ENCODE results near the gene C14orf93. TPM values are rescaled to one million over a fixed set of nuclear protein-coding genes. Genes with fewer than 3 reads are reported as not detected.

C14orf93 gene
- 10 to 100 TPM; 18.5 to 24.4 (median 19.0) TPM for polyA plus RNA-seq (ENCODE audit: insufficient read length in 3 of 3)
- long read RNA-seq, donor 1 = 0 reads
- long read RNA-seq, donor 2 = 0 reads
- long read RNA-seq, donor 3, partial matches to known transcripts = 0 of 5 reads
- long read RNA-seq, donor 3, other reads (novel, unspliced or antisense) = 0 of 5 reads
- long read RNA-seq, donor 4, transcript C14orf93-201 (7 exons, 3,354 nt) = major isoform, 6 of 6 reads
- long read RNA-seq, donor 4, partial matches to known transcripts = 0 of 6 reads
- long read RNA-seq, donor 4, other reads (novel, unspliced or antisense) = 0 of 6 reads
- long read RNA-seq, donor 5 = 0 reads
- long read RNA-seq, donor 6, partial matches to known transcripts = 0 of 1 reads
- long read RNA-seq, donor 6, other reads (novel, unspliced or antisense) = 0 of 1 reads
- long read RNA-seq, donor 7, partial matches to known transcripts = 0 of 3 reads
- long read RNA-seq, donor 7, other reads (novel, unspliced or antisense) = 0 of 3 reads
- long read RNA-seq, donor 8 = 0 reads
- long read RNA-seq, donor 9, partial matches to known transcripts = 0 of 3 reads
- long read RNA-seq, donor 9, other reads (novel, unspliced or antisense) = 0 of 3 reads
- long read RNA-seq, donor 10, partial matches to known transcripts = 0 of 1 reads
- long read RNA-seq, donor 10, other reads (novel, unspliced or antisense) = 0 of 1 reads
- long read RNA-seq, donor 11, partial matches to known transcripts = 0 of 3 reads
- long read RNA-seq, donor 11, other reads (novel, unspliced or antisense) = 0 of 3 reads
- long read RNA-seq, donor 12 = 0 reads
- long read RNA-seq, donor 13 = 0 reads
- long read RNA-seq, donor 14, partial matches to known transcripts = 0 of 3 reads
- long read RNA-seq, donor 14, other reads (novel, unspliced or antisense) = 0 of 3 reads
- long read RNA-seq, donor 15 = 0 reads
- long read RNA-seq, donor 16, partial matches to known transcripts = 7 of 13 reads
- long read RNA-seq, donor 16, other reads (novel, unspliced or antisense) = 0 of 13 reads

DNA sequence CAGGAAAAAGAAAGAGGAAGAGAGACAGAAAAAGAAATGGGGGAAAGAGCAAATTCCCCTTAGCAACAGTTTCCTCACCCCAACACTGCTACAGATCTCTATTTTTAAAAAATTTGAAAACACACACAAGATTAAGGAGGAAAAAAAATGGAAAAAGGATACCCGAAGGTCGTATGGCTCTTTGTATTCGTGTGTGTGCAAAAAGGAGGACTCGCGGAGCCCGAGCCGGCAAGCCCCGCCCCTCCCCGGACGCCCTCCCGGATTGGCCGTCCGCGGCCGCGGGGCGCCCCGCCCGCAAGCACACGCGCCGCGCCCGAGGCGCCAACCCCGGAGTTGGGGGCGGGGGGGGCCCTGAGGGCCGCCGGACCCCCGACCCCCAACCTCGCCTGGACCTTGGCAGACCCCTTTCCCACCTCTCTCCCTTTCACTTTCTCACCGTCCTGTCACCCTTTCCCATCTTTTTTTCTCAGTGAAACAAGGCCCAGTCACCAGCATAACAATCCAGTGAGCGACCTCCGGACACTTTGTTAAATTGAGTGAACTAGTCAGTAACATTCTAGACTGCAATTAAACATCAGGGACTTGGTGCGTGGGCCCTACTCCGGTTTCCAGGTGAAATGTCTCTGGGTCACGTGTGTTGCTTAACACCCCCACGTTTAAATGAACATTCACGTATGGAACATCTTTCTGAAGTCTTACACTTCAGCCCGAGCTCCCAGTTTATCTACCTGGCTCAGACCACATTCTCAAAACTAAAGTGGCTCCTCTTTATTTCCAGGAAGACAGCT lies at the start of gene C14orf93:
Gene C14orf93, minus strand, starts transcription at position 205 of the 788 bp plus-strand sequence. CDS start 11,120 bp downstream, outside the sequence.
- DNase-seq (ENCODE audit: extremely low read depth in 1 of 11, low read depth in 9 of 11, low spot score in 4 of 11) = peak in 5 of 11 donors; percentile 62 to 74 (median 68)

GRCh38 chr14:23058654-23059504 lies 48.9 kb upstream of the C14orf93 start:
- DNase-seq (ENCODE audit: extremely low read depth in 1 of 11, low read depth in 9 of 11, low spot score in 4 of 11) = no peak

- DNase-seq (ENCODE audit: extremely low read depth in 1 of 11, low read depth in 9 of 11, low spot score in 4 of 11) = peak in 10 of 11 donors; percentile 79 to 90 (median 87)
Observed at GRCh38 chr14:23057757-23058653, 48.1 kb upstream of the C14orf93 start.

GRCh38 chr14:23056956-23057756 lies 47.2 kb upstream of the C14orf93 start, which contains the start of gene CDH24:
TSS of gene CDH24 (minus strand) at chr14:23057520. CDS start at chr14:23055733, 1,787 bp downstream.
- DNase-seq (ENCODE audit: extremely low read depth in 1 of 11, low read depth in 9 of 11, low spot score in 4 of 11) = peak in 8 of 11 donors; percentile 63 to 83 (median 76)

GRCh38 chr14:23056145-23056955 lies 46.4 kb upstream of the C14orf93 start:
- DNase-seq (ENCODE audit: extremely low read depth in 1 of 11, low read depth in 9 of 11, low spot score in 4 of 11) = no peak

DNA sequence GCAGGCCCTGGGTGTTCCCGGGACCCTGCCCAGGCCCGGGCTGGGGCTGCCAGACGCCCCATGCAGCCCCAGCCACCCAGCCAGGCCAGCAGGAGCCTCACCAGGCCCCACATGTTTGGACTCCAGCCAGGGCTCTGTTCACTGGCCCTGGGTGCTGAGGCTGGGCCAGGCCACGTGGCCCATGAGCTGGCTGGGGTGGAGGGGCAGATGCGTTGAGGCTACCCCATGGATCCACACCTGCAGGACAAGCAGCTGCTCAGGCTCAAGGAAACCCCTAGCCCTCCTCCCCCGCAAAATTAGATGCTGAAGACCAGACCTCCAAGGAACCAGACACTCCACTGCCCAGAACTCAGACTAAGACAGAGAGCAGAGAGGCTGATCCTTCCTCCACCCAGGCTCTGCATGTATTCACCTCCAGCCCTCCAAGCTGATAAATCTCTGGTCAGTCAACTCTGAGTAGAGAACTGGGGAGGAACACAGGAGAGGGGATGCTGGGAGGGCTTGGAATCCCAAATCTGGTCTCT lies 45.7 kb upstream of the C14orf93 start:
- DNase-seq (ENCODE audit: extremely low read depth in 1 of 11, low read depth in 9 of 11, low spot score in 4 of 11) = no peak

DNA sequence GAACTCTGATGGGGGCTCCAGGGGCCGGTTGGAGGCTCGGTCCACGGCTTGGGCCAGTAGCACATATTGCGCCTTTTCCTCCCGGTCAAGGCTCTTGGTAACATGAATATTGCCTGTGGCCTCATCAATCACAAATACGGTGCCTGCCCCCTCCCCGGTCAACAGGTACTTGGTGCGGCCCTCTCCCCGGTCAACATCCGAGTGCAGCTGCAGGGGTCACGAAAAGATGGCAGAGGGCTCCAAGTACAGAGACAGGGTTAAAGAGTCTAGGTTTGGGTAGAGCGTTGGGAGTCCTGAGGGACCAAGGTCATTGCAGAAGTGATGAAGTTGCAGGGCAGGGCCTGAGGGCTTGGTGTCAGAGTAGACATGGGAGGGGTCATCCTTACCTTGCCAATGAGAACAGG lies 45.2 kb upstream of the C14orf93 start:
- no peak for DNase-seq (ENCODE audit: extremely low read depth in 1 of 11, low read depth in 9 of 11, low spot score in 4 of 11)

- no peak for DNase-seq (ENCODE audit: extremely low read depth in 1 of 11, low read depth in 9 of 11, low spot score in 4 of 11)
Observed at GRCh38 chr14:23054000-23054811, 44.3 kb upstream of the C14orf93 start.

DNA sequence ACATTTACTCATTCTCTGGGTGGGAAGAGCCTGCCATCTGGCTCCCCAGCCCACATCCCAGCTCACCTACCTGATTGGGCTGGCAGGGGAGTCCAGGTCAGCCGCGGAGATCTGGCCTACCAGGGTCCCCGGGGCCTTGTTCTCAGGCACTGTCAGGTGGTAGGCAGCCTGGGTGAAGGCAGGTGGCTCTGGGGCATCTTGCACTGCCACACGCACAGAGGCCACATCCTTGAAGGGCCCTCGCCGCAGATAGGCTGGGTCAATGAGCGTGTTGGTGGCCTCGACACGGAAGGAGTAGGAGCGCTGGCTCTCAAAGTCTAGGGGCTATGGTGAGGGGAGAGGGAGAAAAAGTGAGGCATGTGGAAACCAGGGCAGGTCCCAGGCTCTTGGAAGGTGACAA lies 43.5 kb upstream of the C14orf93 start:
- no peak for DNase-seq (ENCODE audit: extremely low read depth in 1 of 11, low read depth in 9 of 11, low spot score in 4 of 11)

- DNase-seq (ENCODE audit: extremely low read depth in 1 of 11, low read depth in 9 of 11, low spot score in 4 of 11) = no peak
Observed at GRCh38 chr14:23052671-23053070, 42.7 kb upstream of the C14orf93 start.

- DNase-seq (ENCODE audit: extremely low read depth in 1 of 11, low read depth in 9 of 11, low spot score in 4 of 11) = no peak
Observed at GRCh38 chr14:23052182-23052623, 42.3 kb upstream of the C14orf93 start.

DNA sequence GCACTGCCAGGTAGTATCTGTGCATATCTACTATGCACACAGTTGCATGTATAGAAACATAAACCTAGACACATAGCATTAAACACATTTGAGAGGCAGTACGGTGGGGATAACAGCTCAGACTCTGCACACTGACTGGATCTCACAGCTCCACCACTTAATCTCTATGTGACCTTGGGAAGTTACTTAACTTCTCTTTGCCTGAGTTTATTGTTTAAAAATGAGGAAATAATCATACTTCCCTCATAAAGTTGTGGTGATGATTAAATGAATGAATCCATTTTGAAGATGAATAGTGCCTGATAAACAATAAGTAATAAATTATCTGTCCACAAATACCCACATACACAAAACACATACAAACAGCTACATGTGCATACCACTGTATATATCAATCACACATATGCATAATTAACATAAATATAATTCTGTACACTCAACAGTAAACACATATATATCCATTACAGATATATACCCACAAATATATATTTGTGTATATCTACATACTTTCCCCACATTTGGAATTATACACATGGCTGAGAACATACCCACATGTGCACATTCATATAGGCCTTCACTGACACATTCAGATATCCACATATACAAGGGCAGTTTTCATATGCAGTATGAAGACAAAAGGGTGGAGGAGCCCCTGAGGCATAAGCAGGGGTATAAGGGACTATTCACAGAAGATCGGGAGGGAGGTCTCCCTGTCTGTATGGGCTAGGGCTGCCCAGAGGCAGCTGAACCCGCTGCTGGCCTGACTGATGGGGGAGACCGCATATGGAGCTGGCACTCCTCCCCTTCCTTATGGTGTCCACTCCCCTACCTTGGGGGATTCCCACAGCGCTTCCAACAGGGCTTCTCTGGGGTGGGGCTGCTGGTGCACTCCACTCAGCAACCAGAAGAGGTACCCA lies 41.5 kb upstream of the C14orf93 start:
- DNase-seq (ENCODE audit: extremely low read depth in 1 of 11, low read depth in 9 of 11, low spot score in 4 of 11) = no peak

DNA sequence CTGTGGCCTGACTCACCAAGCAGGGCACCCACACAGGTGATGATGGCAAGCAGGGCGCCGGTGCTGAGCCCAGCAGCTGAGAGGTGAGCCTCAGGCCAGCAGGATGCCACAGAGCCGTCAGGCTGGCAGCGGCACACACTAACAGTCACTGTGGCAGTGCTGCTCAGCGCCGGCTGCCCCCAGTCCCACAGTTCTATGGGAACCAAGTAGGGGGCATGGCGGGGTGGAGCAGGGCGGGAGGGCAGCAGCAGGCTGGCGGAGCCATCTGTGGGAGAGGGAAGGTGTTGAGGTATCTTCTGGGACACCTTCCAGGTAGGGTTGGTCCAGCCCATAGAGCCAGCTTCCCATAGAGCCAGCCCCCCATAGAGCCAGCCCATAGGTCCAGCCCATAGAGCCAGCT lies 39.1 kb upstream of the C14orf93 start:
- no peak for DNase-seq (ENCODE audit: extremely low read depth in 1 of 11, low read depth in 9 of 11, low spot score in 4 of 11)
